Measurements from ENCODE around the gene KRT3. TPM values are rescaled to one million over a fixed set of nuclear protein-coding genes. Genes with fewer than 3 reads are reported as not detected.
"Not testable (repeated sequence)": the region's sequence is repeated elsewhere in the genome, so short reads cannot be mapped to it uniquely, and the experiment has no call there.

KRT3 gene
- total and polyA plus RNA-seq, 10 of the 15 experiments (the other 5 are each of a cell fraction or from before 2014, with no cell fraction given): not detected

DNA sequence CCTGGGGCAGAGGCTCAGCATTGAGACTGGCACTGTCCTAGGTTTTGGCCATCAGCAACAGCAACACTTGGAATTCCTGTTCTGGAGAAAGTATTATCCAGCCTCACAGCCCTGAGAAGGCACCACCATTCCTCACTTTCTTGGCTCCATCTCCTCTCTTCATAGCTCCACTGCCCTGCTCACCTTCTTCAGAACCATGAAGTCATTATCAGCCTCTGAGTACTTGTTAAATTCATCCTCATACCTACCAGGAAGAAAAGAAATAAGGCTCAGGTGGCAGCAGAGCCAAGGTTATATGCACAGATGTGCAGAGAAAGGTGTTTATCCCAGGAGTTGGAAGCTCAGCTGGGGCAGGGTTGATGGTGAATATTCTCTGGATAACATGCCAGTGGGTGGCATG, 44.1 kb downstream of the KRT3 start:
- FAIRE-seq (no peak), DNase-seq (ENCODE audit: low read depth, low spot score) (no peak), ATAC-seq (no peak)
- H3K36me3 ChIP-seq (ENCODE audit: control insufficient read depth in 2 of 2, insufficient read depth in 2 of 2, low read length in 1 of 2): no peaks in the 10 kb centered on the region
- RAD21 ChIA-PET (ENCODE audit: unreplicated experiment): no interaction called here
- H2AFZ ChIP-seq (ENCODE audit: control insufficient read depth, low read depth, low read length): no peak overlapping the region
- TF ChIP-seq NRF1 (conservative IDR thresholded peaks at IDR 0.05; ENCODE audit: low read depth, low read length) (no peak), SMAD5 (IDR thresholded peaks at IDR 0.05; ENCODE audit: low read depth) (no peak), PAX5 (IDR thresholded peaks at IDR 0.05; ENCODE audit: borderline replicate concordance, low read depth, low read length) (no peak), HDAC6 (IDR thresholded peaks at IDR 0.05; ENCODE audit: unreplicated experiment) (no peak), ZZZ3 (IDR thresholded peaks at IDR 0.05; ENCODE audit: control insufficient read depth, insufficient read length, low read depth) (no peak), SMAD1 (IDR thresholded peaks at IDR 0.05; ENCODE audit: low read depth, partially characterized antibody) (no peak), FOXK2 (IDR thresholded peaks at IDR 0.05) (no peak), TARDBP (IDR thresholded peaks at IDR 0.05; ENCODE audit: borderline replicate concordance) (no peak), RELA (IDR thresholded peaks at IDR 0.05; ENCODE audit: borderline replicate concordance, partially characterized antibody) (no peak), JUNB (IDR thresholded peaks at IDR 0.05) (no peak), WRNIP1 (IDR thresholded peaks at IDR 0.05; ENCODE audit: borderline replicate concordance, low read depth, low read length) (no peak), LARP7 (IDR thresholded peaks at IDR 0.05) (no peak), IKZF2 (IDR thresholded peaks at IDR 0.05) (no peak), ZBED1 (IDR thresholded peaks at IDR 0.05; ENCODE audit: borderline replicate concordance) (no peak), BACH1 (IDR thresholded peaks at IDR 0.05; ENCODE audit: borderline replicate concordance) (no peak)
- TF ChIP-seq, protein P1, sequence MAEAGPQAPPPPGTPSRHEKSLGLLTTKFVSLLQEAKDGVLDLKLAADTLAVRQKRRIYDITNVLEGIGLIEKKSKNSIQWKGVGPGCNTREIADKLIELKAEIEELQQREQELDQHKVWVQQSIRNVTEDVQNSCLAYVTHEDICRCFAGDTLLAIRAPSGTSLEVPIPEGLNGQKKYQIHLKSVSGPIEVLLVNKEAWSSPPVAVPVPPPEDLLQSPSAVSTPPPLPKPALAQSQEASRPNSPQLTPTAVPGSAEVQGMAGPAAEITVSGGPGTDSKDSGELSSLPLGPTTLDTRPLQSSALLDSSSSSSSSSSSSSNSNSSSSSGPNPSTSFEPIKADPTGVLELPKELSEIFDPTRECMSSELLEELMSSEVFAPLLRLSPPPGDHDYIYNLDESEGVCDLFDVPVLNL (IDR thresholded peaks at IDR 0.05; ENCODE audit: low read depth, low read length): no peak
- BruUV-seq (replicated peaks): no TSS peak
- POLR2A ChIA-PET: no interaction called here
- CTCF ChIA-PET: no interaction called here
- in situ Hi-C loops (cut with MboI) (no loop called here), intact Hi-C loops (cut with micrococcal nuclease; ENCODE audit: unreplicated experiment) (no loop called here)
- H3K27me3 ChIP-seq (replicated peaks in 1 of 2; ENCODE audit: control insufficient read depth in 2 of 2, insufficient read depth in 2 of 2, low read length in 1 of 2): no peaks in the 10 kb centered on the region; a peak in 2 of 4 replicates
- no peak overlapping the region for H3K4me2 ChIP-seq (ENCODE audit: control insufficient read depth, insufficient read depth)
- H3K4me3 ChIP-seq: no peak overlapping the region
- no peak overlapping the region for H3K9ac ChIP-seq (ENCODE audit: control insufficient read depth, insufficient read depth, low read length)
- H4K20me1 ChIP-seq (ENCODE audit: control insufficient read depth, insufficient read depth): no peaks in the 10 kb centered on the region
- SMC1A ChIA-PET (ENCODE audit: uncharacterized antibody, unreplicated experiment): no interaction called here
- no peaks in the 10 kb centered on the region for H3K79me2 ChIP-seq (ENCODE audit: control insufficient read depth, insufficient read depth, low read length)
- H3K4me1 ChIP-seq (ENCODE audit: control insufficient read depth, insufficient read depth, low read length): no peaks in the 10 kb centered on the region
- no peaks in the 10 kb centered on the region for H3K9me3 ChIP-seq (replicated peaks; ENCODE audit: control insufficient read depth, insufficient read depth, low read length)
- no peak overlapping the region for H3K27ac ChIP-seq (ENCODE audit: control insufficient read depth, insufficient read depth)

DNA sequence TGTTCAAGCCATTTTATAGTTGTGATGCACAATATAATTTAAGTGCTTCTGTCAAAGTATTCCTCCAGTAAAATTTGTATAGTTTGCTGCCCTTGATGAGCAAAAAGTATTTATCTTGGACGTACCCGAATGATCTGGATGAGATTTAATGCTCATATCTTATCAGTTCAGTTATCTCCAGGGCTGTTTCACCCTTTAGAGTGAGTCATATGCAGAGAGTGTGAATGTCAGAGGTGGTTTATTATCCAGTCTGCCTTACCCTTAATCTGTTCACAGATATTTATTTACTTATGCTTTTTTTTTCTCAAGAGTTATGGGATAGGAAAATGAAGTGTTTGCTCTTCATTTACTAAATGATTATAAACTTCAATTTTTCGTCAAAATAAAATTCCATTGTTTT, 45.4 kb downstream of the KRT3 start:
- BruUV-seq (replicated peaks); ATAC-seq; SMC1A ChIA-PET (ENCODE audit: uncharacterized antibody, unreplicated experiment); H3K36me3 ChIP-seq (ENCODE audit: control insufficient read depth in 2 of 2, insufficient read depth in 2 of 2, low read length in 1 of 2); in situ Hi-C loops (cut with MboI); H3K27me3 ChIP-seq (replicated peaks in 1 of 2; ENCODE audit: control insufficient read depth in 2 of 2, insufficient read depth in 2 of 2, low read length in 1 of 2); H3K79me2 ChIP-seq (ENCODE audit: control insufficient read depth, insufficient read depth, low read length); POLR2A ChIA-PET; H3K4me3 ChIP-seq; H3K27ac ChIP-seq (ENCODE audit: control insufficient read depth, insufficient read depth); CTCF ChIA-PET; FAIRE-seq; RAD21 ChIA-PET (ENCODE audit: unreplicated experiment); intact Hi-C loops (cut with micrococcal nuclease; ENCODE audit: unreplicated experiment); DNase-seq (ENCODE audit: low read depth, low spot score); H3K9me3 ChIP-seq (replicated peaks; ENCODE audit: control insufficient read depth, insufficient read depth, low read length); H4K20me1 ChIP-seq (ENCODE audit: control insufficient read depth, insufficient read depth); H3K4me1 ChIP-seq (ENCODE audit: control insufficient read depth, insufficient read depth, low read length); H2AFZ ChIP-seq (ENCODE audit: control insufficient read depth, low read depth, low read length); H3K4me2 ChIP-seq (ENCODE audit: control insufficient read depth, insufficient read depth); H3K9ac ChIP-seq (ENCODE audit: control insufficient read depth, insufficient read depth, low read length): not testable (repeated sequence)
- WGBS (ENCODE audit: insufficient coverage, insufficient replicate concordance, low lambda C conversion rate, missing lambda C conversion rate): 0% methylated on average over 3 of the region's 3 CpGs

All from GM12878 (cell line).